KMS-11 (cell line): ENCODE results near the gene UNC119B.

ENCODE experiments used
- H2AFZ ChIP-seq: fragments of 200-600 bp; sonication (generic); 2 replicates; pipeline ENCODE4 v1.6.1; 2016; ENCODE audit warnings: antibody characterized with exemption, mixed run types, low read depth
- H3K27ac ChIP-seq: fragments of 200-600 bp; sonication (generic); 2 replicates; pipeline ENCODE4 v1.6.1; 2016; ENCODE audit warnings: mild to moderate bottlenecking, mixed run types
- H3K27me3 ChIP-seq: fragments of 200-600 bp; sonication (generic); 2 replicates; pipeline ENCODE4 v1.6.1; 2017; ENCODE audit warnings: mild to moderate bottlenecking, low read depth, mixed run types, moderate library complexity; ENCODE audit not compliant: insufficient read depth
- H3K36me3 ChIP-seq: fragments of 200-600 bp; sonication (generic); 2 replicates; pipeline ENCODE4 v1.6.1; 2017; ENCODE audit warnings: mild to moderate bottlenecking, mixed run types; ENCODE audit not compliant: insufficient read depth
- H3K4me1 ChIP-seq: fragments of 200-600 bp; sonication (generic); 2 replicates; pipeline ENCODE4 v1.6.1; 2016; ENCODE audit warnings: mild to moderate bottlenecking, low read depth, mixed run types; ENCODE audit not compliant: poor library complexity, severe bottlenecking
- H3K4me2 ChIP-seq: fragments of 200-600 bp; sonication (generic); 2 replicates; pipeline ENCODE4 v1.7.0; 2016; ENCODE audit warnings: mild to moderate bottlenecking, mixed run types
- H3K4me3 ChIP-seq: fragments of 200-600 bp; sonication (generic); IDR thresholded peaks from 2 replicates; pipeline ENCODE4 v1.6.1; 2017; ENCODE audit warnings: low read depth, low read length, mixed read lengths; ENCODE audit not compliant: insufficient read depth
- H3K79me2 ChIP-seq: fragments of 200-600 bp; sonication (generic); 2 replicates; pipeline ENCODE4 v1.6.1; 2016; ENCODE audit warnings: low read depth, mixed run types; ENCODE audit not compliant: insufficient read depth
- H3K9ac ChIP-seq: fragments of 200-600 bp; sonication (generic); 2 replicates; pipeline ENCODE4 v1.6.1; 2016; ENCODE audit warnings: mild to moderate bottlenecking, mixed run types
- H4K20me1 ChIP-seq: fragments of 200-600 bp; sonication (generic); 2 replicates; pipeline ENCODE4 v1.6.1; 2016; ENCODE audit warnings: mild to moderate bottlenecking, mixed run types; ENCODE audit not compliant: insufficient read depth
- CTCF ChIP-seq: fragments of 200-600 bp; sonication (generic); conservative IDR thresholded peaks from 2 replicates; pipeline ENCODE4 v1.6.1; 2017; ENCODE audit warnings: low read depth, mild to moderate bottlenecking, antibody characterized with exemption, low read length, moderate library complexity, mixed read lengths

The UNC119B gene

GRCh38 chr12:120739031-120739762 is 28.9 kb downstream of the UNC119B start:
- Histone ChIP-seq H3K4me2 (no peak overlapping the region), H3K27ac (no peak overlapping the region), H3K36me3 (no peaks in the 10 kb centered on the region), H3K4me3 (no peak overlapping the region), H2AFZ (no peak overlapping the region), H3K79me2 (no peaks in the 10 kb centered on the region), H3K9ac (no peak overlapping the region), H3K27me3 (no peaks in the 10 kb centered on the region), H3K4me1 (no peaks in the 10 kb centered on the region), H4K20me1 (no peaks in the 10 kb centered on the region)
- no peak for TF ChIP-seq CTCF

GRCh38 chr12:120739821-120740613 is 29.8 kb downstream of the UNC119B start:
- Histone ChIP-seq H2AFZ (no peak overlapping the region), H3K4me2 (no peak overlapping the region), H3K4me3 (no peak overlapping the region), H3K27me3 (no peaks in the 10 kb centered on the region), H3K4me1 (no peaks in the 10 kb centered on the region), H4K20me1 (no peaks in the 10 kb centered on the region), H3K36me3 (no peaks in the 10 kb centered on the region), H3K79me2 (no peaks in the 10 kb centered on the region), H3K9ac (no peak overlapping the region), H3K27ac (no peak overlapping the region)
- TF ChIP-seq CTCF = no peak

GRCh38 chr12:120740871-120741270 is 30.6 kb downstream of the UNC119B start:
- Histone ChIP-seq H3K4me2 (no peak overlapping the region), H3K79me2 (no peaks in the 10 kb centered on the region), H3K4me3 (no peak overlapping the region), H3K4me1 (no peaks in the 10 kb centered on the region), H3K9ac (no peak overlapping the region), H3K27ac (no peak overlapping the region), H3K36me3 (no peaks in the 10 kb centered on the region), H4K20me1 (no peaks in the 10 kb centered on the region), H2AFZ (no peak overlapping the region), H3K27me3 (no peaks in the 10 kb centered on the region)
- TF ChIP-seq CTCF = no peak

- Histone ChIP-seq H3K4me1 (no peaks in the 10 kb centered on the region), H3K4me3 (no peak overlapping the region), H3K79me2 (no peaks in the 10 kb centered on the region), H3K27ac (no peak overlapping the region), H3K27me3 (no peaks in the 10 kb centered on the region), H3K9ac (no peak overlapping the region), H4K20me1 (no peaks in the 10 kb centered on the region), H2AFZ (no peak overlapping the region), H3K36me3 (no peaks in the 10 kb centered on the region), H3K4me2 (no peak overlapping the region)
- no peak for TF ChIP-seq CTCF
These were observed 31.5 kb downstream of the UNC119B start for GRCh38 chr12:120741476-120742421.
